OCI-LY7 (cell line): Measurements from ENCODE around the gene CASP10. TPM values are rescaled to one million over a fixed set of nuclear protein-coding genes. Genes with fewer than 3 reads are reported as not detected.
"Not testable (repeated sequence)": the region's sequence is repeated elsewhere in the genome, so short reads cannot be mapped to it uniquely, and the experiment has no call there.

Experiments
- BruUV-seq: library from RNA; stranded (reverse); fragments of 400-500 nt; replicated peaks from 2 replicates; lab custom pipeline; 2021; lab: Mats Ljungman, UMichigan
- CTCF ChIA-PET: fragments of 300-600 bp; sonication (Branson Sonifier 250); formaldehyde crosslinking; loops from one replicate; lab custom pipeline; 2022; ENCODE audit warnings: antibody characterized with exemption; ENCODE audit not compliant: unreplicated experiment; lab: Charles Lee
- POLR2A ChIA-PET: fragments of 300-600 bp; sonication (Branson Sonifier 250); formaldehyde crosslinking; loops from one replicate; lab custom pipeline; 2022; ENCODE audit warnings: antibody characterized with exemption; lab: Charles Lee
- DNase-seq: peaks from one replicate; pipeline ENCODE4 v3.0.0-alpha.2; 2015; ENCODE audit warnings: low spot score
- H2AFZ ChIP-seq: fragments of 200-600 bp; sonication (generic), shearing (Covaris generic); 2 replicates; pipeline ENCODE4 v1.6.1; 2014; ENCODE audit warnings: mild to moderate bottlenecking, antibody characterized with exemption, low read length, moderate library complexity
- H3K27ac ChIP-seq: fragments of 200-600 bp; sonication (generic); 2 replicates; pipeline ENCODE4 v1.5.1; 2014; ENCODE audit warnings: mixed run types, low read depth, mild to moderate bottlenecking, moderate library complexity, low read length, inconsistent platforms; ENCODE audit not compliant: poor library complexity, severe bottlenecking
- H3K36me3 ChIP-seq: fragments of 200-600 bp; sonication (generic); 2 replicates; pipeline ENCODE4 v1.6.1; 2014; ENCODE audit warnings: mild to moderate bottlenecking, antibody characterized with exemption, low read length, moderate library complexity, mixed read lengths; ENCODE audit not compliant: insufficient read depth
- H3K4me1 ChIP-seq: fragments of 200-600 bp; sonication (generic); 2 replicates; pipeline ENCODE4 v1.5.1; 2014; ENCODE audit warnings: mild to moderate bottlenecking, low read length; ENCODE audit not compliant: insufficient read depth, poor library complexity, severe bottlenecking
- H3K4me2 ChIP-seq: fragments of 200-600 bp; sonication (generic); 2 replicates; pipeline ENCODE4 v1.6.1; 2014; ENCODE audit warnings: mild to moderate bottlenecking, low read length
- H3K4me3 ChIP-seq: fragments of 200-600 bp; sonication (generic); 2 replicates; pipeline ENCODE4 v1.5.1; 2014; ENCODE audit warnings: mild to moderate bottlenecking, low read depth, low read length; ENCODE audit not compliant: poor library complexity, severe bottlenecking
- H3K79me2 ChIP-seq: fragments of 200-600 bp; sonication (generic); 2 replicates; pipeline ENCODE4 v1.6.1; 2016; ENCODE audit warnings: low read depth, mild to moderate bottlenecking, low read length, moderate library complexity, mixed read lengths; ENCODE audit not compliant: insufficient read depth
- H3K9me2 ChIP-seq: fragments of 200-600 bp; sonication (generic); 2 replicates; pipeline ENCODE4 v1.6.1; 2016; ENCODE audit warnings: mild to moderate bottlenecking, low read length, mixed read lengths; ENCODE audit not compliant: insufficient read depth
- H3K9me3 ChIP-seq: fragments of 200-600 bp; sonication (generic); 2 replicates; pipeline ENCODE4 v1.6.1; 2014; ENCODE audit warnings: mild to moderate bottlenecking, mixed run types, low read length, mixed read lengths
- H4K20me1 ChIP-seq: fragments of 200-600 bp; sonication (generic); 2 replicates; pipeline ENCODE4 v1.6.1; 2014; ENCODE audit warnings: mild to moderate bottlenecking, antibody characterized with exemption, low read length, moderate library complexity, mixed read lengths; ENCODE audit not compliant: insufficient read depth
- CTCF ChIP-seq: fragments of 200-600 bp; sonication (generic); conservative IDR thresholded peaks from 2 replicates; pipeline ENCODE4 v1.5.1; 2014; ENCODE audit warnings: mild to moderate bottlenecking, antibody characterized with exemption, low read length, moderate library complexity, mixed read lengths
- EZH2phosphoT487 ChIP-seq: fragments of 200-600 bp; sonication (generic); IDR thresholded peaks from 2 replicates; pipeline ENCODE4 v1.6.1; 2018; ENCODE audit warnings: low read depth, borderline replicate concordance, mild to moderate bottlenecking, mixed run types, antibody characterized with exemption, low read length, moderate library complexity, mixed read lengths
- intact Hi-C: fragments of 100-400 bp; cut with micrococcal nuclease; formaldehyde crosslinking; loops from one replicate; pipeline ENCODE4 v1.10.0; 2022; ENCODE audit not compliant: unreplicated experiment
- total RNA-seq, 2 experiments: library from RNA; depleted of rRNA in 1 of 2; stranded (reverse); fragments of >200 nt in 1 of 2; shearing (Covaris generic) in 1 of 2; gene quantifications; 2 replicates each; pipeline ENCODE4 v1.2.3, GENCODE V29; 2014 to 2022

The CASP10 gene
- total RNA-seq, 2 experiments from 2014 or later, result 0.51 to 1.2 TPM

GRCh38 chr2:201180010-201180409 is 2.9 kb upstream of the CASP10 start:
- Histone ChIP-seq H3K27ac (no peak overlapping the region), H4K20me1 (no peaks in the 10 kb centered on the region), H3K9me3 (0 out of 2 replicates have a peak, but pooled peaks cover 4% of the 10 kb centered on the region), H2AFZ (peak overlapping the region; percentile 52; the same call in 1 of the 2 replicates), H3K4me3 (no peak overlapping the region), H3K36me3 (no peaks in the 10 kb centered on the region), H3K4me2 (no peak overlapping the region), H3K4me1 (peaks cover 15% of the 10 kb centered on the region), H3K79me2 (no peaks in the 10 kb centered on the region), H3K9me2 (no peaks in the 10 kb centered on the region)
- intact Hi-C loops, result no loop called here
- CTCF ChIA-PET, result no interaction called here
- BruUV-seq, result no TSS peak
- TF ChIP-seq EZH2phosphoT487, result no peak
- TF ChIP-seq CTCF, result no peak
- POLR2A ChIA-PET, result interaction anchor here (0.5 kb wide), 1 partner anchor 178 kb away, joined by 3 read pairs; no protein-coding TSS in a partner anchor
- no peak for DNase-seq

- H2AFZ ChIP-seq, result peak overlapping the region; percentile 35; the same call in 1 of the 2 replicates
- no peaks in the 10 kb centered on the region for H3K36me3 ChIP-seq
- peak overlapping the region; percentile 43 for H3K4me2 ChIP-seq
- H4K20me1 ChIP-seq, result no peaks in the 10 kb centered on the region
- no peaks in the 10 kb centered on the region for H3K79me2 ChIP-seq
- TF ChIP-seq CTCF (no peak), EZH2phosphoT487 (no peak)
- 0 out of 2 replicates have a peak, but pooled peaks cover 4% of the 10 kb centered on the region for H3K9me3 ChIP-seq
- H3K4me1 ChIP-seq, result peaks cover 9% of the 10 kb centered on the region
- no peaks in the 10 kb centered on the region for H3K9me2 ChIP-seq
- no peak overlapping the region for H3K27ac ChIP-seq
- intact Hi-C loops, result loop anchor here (1.0 kb wide), 1 partner anchor 49 kb away; no protein-coding TSS in a partner anchor
- no peak for DNase-seq
- H3K4me3 ChIP-seq, result peak overlapping the region; percentile 40
- ChIA-PET CTCF (interaction anchor here (1.9 kb wide), 1 partner anchor 49 kb away, joined by 8 read pairs; no protein-coding TSS in a partner anchor), POLR2A (interaction anchor here (0.6 to 1.5 kb wide), 4 partner anchors 9 to 242 kb away, joined by 3 to 7 read pairs (median 4); no protein-coding TSS in a partner anchor)
- no TSS peak for BruUV-seq
Measured at GRCh38 chr2:201183365-201183727, 405 bp downstream of the CASP10 start.

- H3K9me2 ChIP-seq, BruUV-seq, H3K9me3 ChIP-seq, H3K4me2 ChIP-seq, H3K79me2 ChIP-seq, DNase-seq, H3K4me1 ChIP-seq, H3K36me3 ChIP-seq, H4K20me1 ChIP-seq, POLR2A ChIA-PET, H3K27ac ChIP-seq, H2AFZ ChIP-seq, H3K4me3 ChIP-seq: not testable (repeated sequence)
- CTCF ChIA-PET, result interaction anchor here (1.9 kb wide), 1 partner anchor 48 kb away, joined by 8 read pairs; no protein-coding TSS in a partner anchor
- intact Hi-C loops, result loop anchor here (1.0 kb wide), 1 partner anchor 48 kb away; no protein-coding TSS in a partner anchor
Measured at GRCh38 chr2:201183835-201184234, 894 bp downstream of the CASP10 start.

GRCh38 chr2:201184248-201184647 is 1.3 kb downstream of the CASP10 start:
- H3K4me3 ChIP-seq, CTCF ChIA-PET, H3K4me2 ChIP-seq, H3K9me2 ChIP-seq, intact Hi-C loops, POLR2A ChIA-PET, H2AFZ ChIP-seq, H3K36me3 ChIP-seq, H3K27ac ChIP-seq, H4K20me1 ChIP-seq, BruUV-seq, H3K9me3 ChIP-seq, H3K79me2 ChIP-seq, DNase-seq, H3K4me1 ChIP-seq: not testable (repeated sequence)
